ENCODE data around the gene PYDC1. TPM values are rescaled to one million over a fixed set of nuclear protein-coding genes. Genes with fewer than 3 reads are reported as not detected.

The PYDC1 gene
- total RNA-seq, 1 experiment from 2014 or later: not detected

- TF ChIP-seq CTCF (conservative IDR thresholded peaks at IDR 0.05; ENCODE audit: low read depth, low read length): no peak
- TF ChIP-seq EZH2 (IDR thresholded peaks at IDR 0.05; ENCODE audit: borderline replicate concordance, low read depth, low read length, poor library complexity, severe bottlenecking): no peak
- CTCF ChIA-PET: no interaction called here
- intact Hi-C loops (cut with micrococcal nuclease; ENCODE audit: unreplicated experiment): no loop called here
Measured at GRCh38 chr16:31189412-31189778, 27.5 kb downstream of the PYDC1 start.

GRCh38 chr16:31188450-31189411 is 28.2 kb downstream of the PYDC1 start:
- ChIA-PET POLR2A (ENCODE audit: low non-redundant PET) (interaction anchor here (0.6 kb wide), 1 partner anchor 265 kb away, joined by 4 read pairs; no protein-coding TSS in a partner anchor), CTCF (no interaction called here)
- H3K36me3 ChIP-seq (ENCODE audit: insufficient read depth, low read length, poor library complexity, severe bottlenecking): peaks cover 100% of the 10 kb centered on the region
- TF ChIP-seq CTCF (conservative IDR thresholded peaks at IDR 0.05; ENCODE audit: low read depth, low read length) (no peak), EZH2 (IDR thresholded peaks at IDR 0.05; ENCODE audit: borderline replicate concordance, low read depth, low read length, poor library complexity, severe bottlenecking) (no peak)
- intact Hi-C loops (cut with micrococcal nuclease; ENCODE audit: unreplicated experiment): no loop called here
- H3K4me1 ChIP-seq (ENCODE audit: insufficient read depth, low read length, poor library complexity, severe bottlenecking): peaks cover 11% of the 10 kb centered on the region
- H3K27me3 ChIP-seq (replicated peaks; ENCODE audit: insufficient read depth, low read depth, low read length, poor library complexity): no peaks in the 10 kb centered on the region
- DNase-seq (ENCODE audit: low spot score): no peak
- no peak overlapping the region for H3K27ac ChIP-seq (ENCODE audit: low read depth, low read length, poor library complexity, severe bottlenecking)
- H3K4me3 ChIP-seq (ENCODE audit: low read depth, low read length, poor library complexity, severe bottlenecking): no peak overlapping the region
- no peaks in the 10 kb centered on the region for H3K9me3 ChIP-seq (ENCODE audit: low read depth, low read length, poor library complexity, severe bottlenecking)
- BruUV-seq (replicated peaks): no TSS peak

More at GRCh38 chr16:31189412-31189778, 27.5 kb downstream of the PYDC1 start:
- no peaks in the 10 kb centered on the region for H3K9me3 ChIP-seq (ENCODE audit: low read depth, low read length, poor library complexity, severe bottlenecking)
- peaks cover 9% of the 10 kb centered on the region for H3K4me1 ChIP-seq (ENCODE audit: insufficient read depth, low read length, poor library complexity, severe bottlenecking)
- H3K4me3 ChIP-seq (ENCODE audit: low read depth, low read length, poor library complexity, severe bottlenecking): no peak overlapping the region
- BruUV-seq (replicated peaks): no TSS peak
- POLR2A ChIA-PET (ENCODE audit: low non-redundant PET): interaction anchor here (0.6 kb wide), 1 partner anchor 265 kb away, joined by 4 read pairs; no protein-coding TSS in a partner anchor
- no peak for DNase-seq (ENCODE audit: low spot score)
- H3K27ac ChIP-seq (ENCODE audit: low read depth, low read length, poor library complexity, severe bottlenecking): no peak overlapping the region
- peaks cover 100% of the 10 kb centered on the region for H3K36me3 ChIP-seq (ENCODE audit: insufficient read depth, low read length, poor library complexity, severe bottlenecking)
- no peaks in the 10 kb centered on the region for H3K27me3 ChIP-seq (replicated peaks; ENCODE audit: insufficient read depth, low read depth, low read length, poor library complexity)

GRCh38 chr16:31187808-31188189 is 29.1 kb downstream of the PYDC1 start:
- DNase-seq (ENCODE audit: low spot score): no peak
- no peak for TF ChIP-seq CTCF (conservative IDR thresholded peaks at IDR 0.05; ENCODE audit: low read depth, low read length)
- BruUV-seq (replicated peaks): no TSS peak
- intact Hi-C loops (cut with micrococcal nuclease; ENCODE audit: unreplicated experiment): no loop called here
- H3K9me3 ChIP-seq (ENCODE audit: low read depth, low read length, poor library complexity, severe bottlenecking): no peaks in the 10 kb centered on the region
- ChIA-PET CTCF (no interaction called here), POLR2A (ENCODE audit: low non-redundant PET) (interaction anchor here (0.7 kb wide), 1 partner anchor 281 kb away, joined by 3 read pairs; no protein-coding TSS in a partner anchor)
- H3K36me3 ChIP-seq (ENCODE audit: insufficient read depth, low read length, poor library complexity, severe bottlenecking): peaks cover 100% of the 10 kb centered on the region
- no peaks in the 10 kb centered on the region for H3K27me3 ChIP-seq (replicated peaks; ENCODE audit: insufficient read depth, low read depth, low read length, poor library complexity)
- H3K4me1 ChIP-seq (ENCODE audit: insufficient read depth, low read length, poor library complexity, severe bottlenecking): peaks cover 15% of the 10 kb centered on the region
- no peak overlapping the region for H3K27ac ChIP-seq (ENCODE audit: low read depth, low read length, poor library complexity, severe bottlenecking)
- no peak overlapping the region for H3K4me3 ChIP-seq (ENCODE audit: low read depth, low read length, poor library complexity, severe bottlenecking)

Measured in A673 (cell line).